NCI-H2107 treated with DMSO at 0.1 percent for 48 hours (cell line): ENCODE data around the gene OPRD1.

Source experiments
- DNase-seq: peaks from one replicate; lab custom pipeline; 2025; ENCODE audit not compliant: unreplicated experiment; lab: John Stamatoyannopoulos, UW

Gene OPRD1

GRCh38 chr1:28902738-28903137 is 90.8 kb downstream of the OPRD1 start:
- no peak for DNase-seq

- no peak for DNase-seq
Measured at GRCh38 chr1:28905921-28906666, 94.1 kb downstream of the OPRD1 start.

- DNase-seq, result no peak
Measured at GRCh38 chr1:28909198-28909597, 97.2 kb downstream of the OPRD1 start.

GRCh38 chr1:28910379-28911115 is 98.6 kb downstream of the OPRD1 start:
- DNase-seq, result no peak

GRCh38 chr1:28913786-28914227 is 101.8 kb downstream of the OPRD1 start:
- DNase-seq, result no peak

GRCh38 chr1:28914228-28915030 is 102.5 kb downstream of the OPRD1 start, which contains the start of gene EPB41:
TSS of gene EPB41 (plus strand) at chr1:28914569. CDS start at chr1:28987438, 72,869 bp downstream.
- peak; percentile 97 for DNase-seq

- peak; percentile 55 for DNase-seq
Measured at GRCh38 chr1:28915031-28915895, 103.3 kb downstream of the OPRD1 start.

- no peak for DNase-seq
Measured at GRCh38 chr1:28917757-28918118, 105.8 kb downstream of the OPRD1 start.
